Gastrocnemius medialis (tissue), 4 donors: ENCODE data around the gene CEP78. TPM values are rescaled to one million over a fixed set of nuclear protein-coding genes. Genes with fewer than 3 reads are reported as not detected.

Source experiments
- ATAC-seq, 2 donors: fragments of 150-250 bp; one replicate each; pipeline ENCODE4 v1.9.1; 2016
- DNase-seq, 2 donors: peaks; one replicate each; pipeline ENCODE4 v3.0.0-alpha.2; 2019
- H3K27ac ChIP-seq, 4 donors: fragments of 200-600 bp; sonication (generic); 1 replicate in 1 of 4; 2 replicates in 3 of 4; pipeline ENCODE4 v1.5.1; 2016 to 2018; ENCODE audit warnings: mild to moderate bottlenecking in 2 of 4, moderate library complexity in 1 of 4
- H3K27me3 ChIP-seq, 3 donors: fragments of 200-600 bp; sonication (generic) in 2 of 3; 1 replicate in 1 of 3; 2 replicates in 2 of 3; pipeline versions ENCODE4 v1.5.1 to v1.6.0; 2016 to 2019; ENCODE audit warnings: mild to moderate bottlenecking in 1 of 3, moderate library complexity in 1 of 3
- H3K36me3 ChIP-seq, 2 donors: fragments of 200-600 bp; sonication (generic) in 1 of 2; one replicate each; pipeline ENCODE4 v1.5.1; 2017 to 2018
- H3K4me1 ChIP-seq, 2 donors: fragments of 200-600 bp; sonication (generic) in 1 of 2; one replicate each; pipeline ENCODE4 v1.5.1; 2016 to 2017; ENCODE audit warnings: mild to moderate bottlenecking in 2 of 2
- H3K4me3 ChIP-seq, 4 donors: fragments of 200-600 bp; sonication (generic) in 3 of 4; 1 replicate in 1 of 4; 2 replicates in 3 of 4; pipeline ENCODE4 v1.5.1; 2016 to 2019; ENCODE audit warnings: mild to moderate bottlenecking in 2 of 4
- H3K9me3 ChIP-seq, 3 donors: fragments of 200-600 bp; sonication (generic) in 2 of 3; 1 replicate in 1 of 3; 2 replicates in 2 of 3; pipeline ENCODE4 v1.5.1; 2016 to 2019
- POLR2A ChIP-seq, 2 donors: fragments of 450-650 bp; IDR thresholded peaks; one replicate each; pipeline ENCODE4 v1.6.1; 2017; ENCODE audit warnings: antibody characterized with exemption in 2 of 2, mild to moderate bottlenecking in 2 of 2, moderate library complexity in 2 of 2
- in situ Hi-C, 4 donors: fragments of 200-750 bp; cut with MboI; loops; one replicate each; pipeline versions ENCODE4 v1.15.0 to v1.8.0; 2017; ENCODE audit warnings: low sequenced_read_pairs in 4 of 4
- intact Hi-C: fragments of 100-400 bp; cut with DNase I; formaldehyde crosslinking; loops from one replicate; pipeline ENCODE4 v1.15.1; 2023; ENCODE audit warnings: low total_unique reads
- total RNA-seq, 4 donors: library from RNA; depleted of rRNA; stranded (reverse); fragments of >200 nt; gene quantifications; one replicate each; pipeline versions ENCODE4 v1.1.0 to v1.2.3, GENCODE V29; 2016
- TF ChIP-seq, protein P1 (sequence below), 5 experiments: fragments of 450-650 bp in 3 of 5; fragments of 200-600 bp in 2 of 5; sonication (generic) in 2 of 5; IDR thresholded peaks in 4 of 5; conservative IDR thresholded peaks in 1 of 5; 1 replicate in 4 of 5; 2 replicates in 1 of 5; pipeline ENCODE4 v1.5.1; 2016 to 2019; ENCODE audit warnings: antibody characterized with exemption in 5 of 5, mild to moderate bottlenecking in 3 of 5, moderate library complexity in 3 of 5

Gene CEP78
- total RNA-seq, 4 donors from 2014 or later, result 2.1 to 2.8 (median 2.5) TPM

DNA sequence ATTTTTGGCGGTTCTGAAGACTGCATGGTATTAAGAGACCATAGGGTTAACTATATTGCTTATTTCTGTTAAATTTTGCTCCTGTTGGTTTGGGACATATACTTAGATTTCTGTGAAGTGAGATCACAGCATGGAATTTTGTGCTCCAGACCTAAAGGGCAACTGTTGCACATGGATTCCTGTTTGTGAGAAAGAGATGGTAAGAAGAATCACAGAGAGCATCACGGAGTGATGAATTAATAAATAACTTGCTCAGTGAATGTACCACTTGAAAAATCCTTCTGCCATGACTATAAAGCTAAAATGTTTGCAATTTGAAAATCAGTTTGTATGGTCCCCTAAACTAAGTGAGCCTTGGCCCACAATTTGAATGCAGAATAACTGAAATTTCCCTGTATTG lies 65.6 kb downstream of the CEP78 start:
- peaks cover 12 to 13% of the 10 kb centered on the region in 2 donors for H3K4me1 ChIP-seq
- no peak for ATAC-seq

DNA sequence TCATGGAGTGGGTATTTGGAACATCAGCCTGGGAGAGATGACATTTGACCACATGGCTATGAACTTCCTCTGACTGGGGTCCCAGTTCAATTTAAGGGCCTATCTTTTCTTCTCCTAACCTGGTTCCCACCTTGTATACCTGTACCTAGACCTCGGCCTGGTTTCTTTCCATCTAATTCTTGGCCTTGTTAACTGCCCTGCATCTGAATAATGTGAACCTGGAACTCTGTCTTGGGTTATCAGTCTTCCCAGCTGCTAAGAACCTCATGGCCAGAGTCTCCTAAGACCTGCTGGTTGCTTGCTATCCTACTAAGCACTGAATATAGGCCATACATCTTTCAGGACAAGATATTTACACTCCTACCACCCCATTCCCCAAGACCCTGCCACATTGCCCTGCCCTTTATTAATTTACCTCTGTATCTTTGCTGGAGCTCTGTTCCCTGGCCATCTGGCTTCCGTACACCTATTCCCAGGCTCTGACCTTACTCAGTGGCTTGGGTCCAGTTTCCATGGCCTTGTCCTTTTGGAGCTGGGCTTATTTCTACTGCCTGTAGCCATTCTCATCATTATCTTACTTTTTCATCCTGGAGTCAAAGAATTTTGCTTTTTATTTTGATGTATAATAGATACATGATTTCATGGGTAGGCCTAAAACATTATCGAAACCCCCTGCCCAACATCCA lies 67.6 kb downstream of the CEP78 start:
- in situ Hi-C loops, result no loop called here
- DNase-seq (no peak), ATAC-seq (no peak)
- H3K27me3 ChIP-seq, result peaks cover 17 to 23% (median 20%) of the 10 kb centered on the region in 3 donors
- no peaks in the 10 kb centered on the region for H3K9me3 ChIP-seq
- no peak overlapping the region for H3K4me3 ChIP-seq
- intact Hi-C loops, result no loop called here
- H3K4me1 ChIP-seq, result no peaks in the 10 kb centered on the region
- no peaks in the 10 kb centered on the region for H3K36me3 ChIP-seq
- no peak overlapping the region for H3K27ac ChIP-seq
- TF ChIP-seq, protein P1, sequence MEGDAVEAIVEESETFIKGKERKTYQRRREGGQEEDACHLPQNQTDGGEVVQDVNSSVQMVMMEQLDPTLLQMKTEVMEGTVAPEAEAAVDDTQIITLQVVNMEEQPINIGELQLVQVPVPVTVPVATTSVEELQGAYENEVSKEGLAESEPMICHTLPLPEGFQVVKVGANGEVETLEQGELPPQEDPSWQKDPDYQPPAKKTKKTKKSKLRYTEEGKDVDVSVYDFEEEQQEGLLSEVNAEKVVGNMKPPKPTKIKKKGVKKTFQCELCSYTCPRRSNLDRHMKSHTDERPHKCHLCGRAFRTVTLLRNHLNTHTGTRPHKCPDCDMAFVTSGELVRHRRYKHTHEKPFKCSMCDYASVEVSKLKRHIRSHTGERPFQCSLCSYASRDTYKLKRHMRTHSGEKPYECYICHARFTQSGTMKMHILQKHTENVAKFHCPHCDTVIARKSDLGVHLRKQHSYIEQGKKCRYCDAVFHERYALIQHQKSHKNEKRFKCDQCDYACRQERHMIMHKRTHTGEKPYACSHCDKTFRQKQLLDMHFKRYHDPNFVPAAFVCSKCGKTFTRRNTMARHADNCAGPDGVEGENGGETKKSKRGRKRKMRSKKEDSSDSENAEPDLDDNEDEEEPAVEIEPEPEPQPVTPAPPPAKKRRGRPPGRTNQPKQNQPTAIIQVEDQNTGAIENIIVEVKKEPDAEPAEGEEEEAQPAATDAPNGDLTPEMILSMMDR (IDR thresholded peaks at IDR 0.05 in 4 of 5, conservative IDR thresholded peaks at IDR 0.05 in 1 of 5), result no peak
- TF ChIP-seq POLR2A (IDR thresholded peaks at IDR 0.05), result no peak

More for the DNA sequence above, 65.6 kb downstream of the CEP78 start:
- DNase-seq, result no peak
- no peaks in the 10 kb centered on the region for H3K36me3 ChIP-seq
- peaks cover 37 to 42% (median 37%) of the 10 kb centered on the region in 3 donors for H3K27me3 ChIP-seq
- in situ Hi-C loops, result no loop called here
- no peak overlapping the region for H3K27ac ChIP-seq
- no peaks in the 10 kb centered on the region for H3K9me3 ChIP-seq
- intact Hi-C loops, result no loop called here
- H3K4me3 ChIP-seq, result no peak overlapping the region
- TF ChIP-seq POLR2A (IDR thresholded peaks at IDR 0.05), result no peak
- TF ChIP-seq, protein P1 (IDR thresholded peaks at IDR 0.05 in 4 of 5, conservative IDR thresholded peaks at IDR 0.05 in 1 of 5), result no peak

DNA sequence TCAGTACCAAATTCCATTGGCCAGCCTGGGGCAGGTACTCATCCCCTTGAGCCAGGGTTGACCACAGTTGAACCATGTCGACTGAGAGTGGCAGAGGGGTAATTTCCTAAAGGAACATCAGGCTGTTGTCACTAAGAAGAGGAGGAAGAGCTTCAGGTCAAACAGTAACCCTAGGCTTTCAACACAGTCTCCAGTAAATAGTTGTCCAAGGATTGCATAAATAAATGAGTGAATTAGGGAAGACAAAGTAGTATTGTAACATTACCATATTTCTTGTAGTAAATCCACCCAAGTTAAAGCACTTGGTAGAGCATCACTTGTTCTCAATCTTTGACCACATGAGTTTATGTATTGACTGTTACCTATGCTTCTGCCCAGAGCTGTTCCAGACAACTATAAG lies 68.5 kb downstream of the CEP78 start:
- ATAC-seq (no peak), DNase-seq (no peak)
- in situ Hi-C loops (no loop called here), intact Hi-C loops (no loop called here)
- no peak for TF ChIP-seq POLR2A (IDR thresholded peaks at IDR 0.05)
- TF ChIP-seq, protein P1 (IDR thresholded peaks at IDR 0.05 in 4 of 5, conservative IDR thresholded peaks at IDR 0.05 in 1 of 5), result no peak
- Histone ChIP-seq H3K36me3 (no peaks in the 10 kb centered on the region), H3K27ac (no peak overlapping the region), H3K9me3 (no peaks in the 10 kb centered on the region), H3K4me3 (no peak overlapping the region), H3K4me1 (no peaks in the 10 kb centered on the region), H3K27me3 (peaks cover 12 to 15% (median 13%) of the 10 kb centered on the region in 3 donors)

DNA sequence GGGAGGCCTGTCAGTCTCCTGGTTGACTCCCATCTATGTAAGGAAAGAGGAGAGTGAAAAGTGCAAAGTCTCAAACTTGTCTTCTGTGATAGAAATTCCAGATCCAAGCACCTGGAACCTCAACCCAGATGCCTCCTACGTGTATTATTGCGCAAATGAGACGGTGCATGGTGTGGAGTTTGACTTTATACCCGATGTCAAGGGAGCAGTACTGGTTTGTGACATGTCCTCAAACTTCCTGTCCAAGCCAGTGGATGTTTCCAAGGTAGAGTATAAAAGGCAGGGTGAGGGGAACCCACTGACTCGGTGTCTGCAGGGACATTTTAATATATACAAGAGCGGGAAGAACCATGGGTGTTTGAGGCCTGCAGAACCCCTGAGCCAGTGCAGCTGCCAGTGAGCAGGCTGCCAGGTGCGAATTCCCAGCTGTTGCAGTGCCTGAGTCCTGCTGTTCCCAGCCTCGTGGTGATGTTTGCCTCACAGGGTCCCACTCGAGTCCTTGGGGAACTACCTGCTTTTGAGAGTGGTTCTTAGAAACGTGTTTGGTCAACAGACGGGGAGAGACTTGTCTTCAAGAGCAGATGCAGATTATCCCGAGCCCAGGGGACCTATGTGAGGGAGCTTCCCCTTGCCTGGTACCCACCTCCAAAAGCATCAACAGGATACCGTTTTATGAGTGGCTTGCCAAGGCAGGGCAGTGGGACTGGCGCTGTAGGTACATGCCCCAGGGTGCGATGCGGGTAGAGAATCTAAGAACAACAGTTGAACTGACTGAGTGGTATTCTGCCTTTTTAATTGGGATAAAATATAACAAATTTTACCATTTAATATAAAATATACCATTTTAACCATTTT lies 70.6 kb downstream of the CEP78 start:
- intact Hi-C loops, result no loop called here
- in situ Hi-C loops, result no loop called here
- TF ChIP-seq, protein P1 (IDR thresholded peaks at IDR 0.05 in 4 of 5, conservative IDR thresholded peaks at IDR 0.05 in 1 of 5), result no peak
- TF ChIP-seq POLR2A (IDR thresholded peaks at IDR 0.05), result no peak
- no peaks in the 10 kb centered on the region for H3K9me3 ChIP-seq
- ATAC-seq, result no peak
- no peak overlapping the region for H3K4me3 ChIP-seq
- no peak overlapping the region for H3K27ac ChIP-seq
- peaks cover 0 to 3% (median 0%) of the 10 kb centered on the region in 3 donors for H3K27me3 ChIP-seq
- H3K4me1 ChIP-seq, result no peaks in the 10 kb centered on the region
- no peak for DNase-seq
- no peaks in the 10 kb centered on the region for H3K36me3 ChIP-seq
